Stimulated activated naive CD8-positive, alpha-beta T cell treated with anti-CD3 and anti-CD28 coated beads, Interleukin-15, amount 100 ng/mL, for 72 hours (primary cell): ENCODE measurements around the gene DNAAF9.

Source experiments
- ATAC-seq: fragments of 150-1000 bp; cut with Tn5 transposase; 2 replicates; pipeline ENCODE4 v1.10.0; 2021; ENCODE audit warnings: mild to moderate bottlenecking, moderate library complexity
- DNase-seq, 2 donors: peaks; one replicate each; pipeline ENCODE4 v3.0.0; 2021 to 2022
- H3K27ac Mint-ChIP-seq, 2 donors: one replicate each; pipeline ENCODE4 v1.8.0; 2022; ENCODE audit warnings: mild to moderate bottlenecking in 2 of 2, mixed read lengths in 2 of 2, moderate library complexity in 2 of 2
- H3K27me3 Mint-ChIP-seq: one replicate; pipeline ENCODE4 v1.8.0; 2022; ENCODE audit warnings: mixed read lengths
- H3K4me1 Mint-ChIP-seq: one replicate; pipeline ENCODE4 v1.8.0; 2022; ENCODE audit warnings: mild to moderate bottlenecking, mixed read lengths
- H3K4me3 Mint-ChIP-seq, 2 donors: one replicate each; pipeline ENCODE4 v1.8.0; 2022; ENCODE audit warnings: mild to moderate bottlenecking in 2 of 2, mixed read lengths in 2 of 2, moderate library complexity in 1 of 2
- H3K9me3 Mint-ChIP-seq, 2 donors: one replicate each; pipeline ENCODE4 v1.8.0; 2022; ENCODE audit warnings: mixed read lengths in 2 of 2

DNAAF9 gene

GRCh38 chr20:3400260-3401155 lies 7.0 kb downstream of the DNAAF9 start:
- Mint-ChIP-seq H3K4me1 (peaks cover 7% of the 10 kb centered on the region), H3K27ac (no peak overlapping the region), H3K27me3 (no peaks in the 10 kb centered on the region), H3K4me3 (no peak overlapping the region), H3K9me3 (peaks cover 5 to 7% of the 10 kb centered on the region in 2 donors)
- ATAC-seq (no peak), DNase-seq (no peak)

GRCh38 chr20:3398681-3399252 lies 8.7 kb downstream of the DNAAF9 start:
- no peak overlapping the region for H3K4me3 Mint-ChIP-seq
- DNase-seq (no peak), ATAC-seq (no peak)
- no peak overlapping the region for H3K27ac Mint-ChIP-seq
- no peaks in the 10 kb centered on the region for H3K4me1 Mint-ChIP-seq
- H3K9me3 Mint-ChIP-seq, result peaks cover 5 to 7% of the 10 kb centered on the region in 2 donors
- no peaks in the 10 kb centered on the region for H3K27me3 Mint-ChIP-seq

GRCh38 chr20:3396492-3396891 lies 11.0 kb downstream of the DNAAF9 start:
- ATAC-seq, result no peak
- Mint-ChIP-seq H3K4me3 (no peak overlapping the region), H3K9me3 (peaks cover 5 to 7% of the 10 kb centered on the region in 2 donors), H3K27me3 (no peaks in the 10 kb centered on the region), H3K27ac (no peak overlapping the region), H3K4me1 (no peaks in the 10 kb centered on the region)
- no peak for DNase-seq

DNA sequence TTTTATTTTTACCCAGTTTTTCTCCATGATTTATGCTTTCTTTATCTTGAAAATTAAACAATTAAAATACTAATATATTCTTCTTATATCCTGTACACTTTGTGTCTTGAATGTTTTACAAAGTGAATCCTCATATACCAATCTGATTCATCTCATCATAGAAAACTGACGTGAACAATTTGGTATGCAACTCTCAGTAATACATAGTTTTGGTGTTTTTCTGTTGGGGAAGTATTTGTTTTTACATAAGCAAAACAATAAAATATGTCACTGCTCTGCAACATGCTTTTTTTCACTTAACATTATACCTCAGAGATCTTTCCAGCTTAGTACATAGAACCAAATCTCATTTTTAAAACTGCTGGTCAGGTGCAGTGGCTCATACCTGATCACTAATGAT lies 14.7 kb downstream of the DNAAF9 start:
- Mint-ChIP-seq H3K27me3 (no peaks in the 10 kb centered on the region), H3K9me3 (peaks cover 5 to 7% of the 10 kb centered on the region in 2 donors), H3K4me3 (no peak overlapping the region), H3K4me1 (no peaks in the 10 kb centered on the region), H3K27ac (no peak overlapping the region)
- DNase-seq (no peak), ATAC-seq (no peak)

DNA sequence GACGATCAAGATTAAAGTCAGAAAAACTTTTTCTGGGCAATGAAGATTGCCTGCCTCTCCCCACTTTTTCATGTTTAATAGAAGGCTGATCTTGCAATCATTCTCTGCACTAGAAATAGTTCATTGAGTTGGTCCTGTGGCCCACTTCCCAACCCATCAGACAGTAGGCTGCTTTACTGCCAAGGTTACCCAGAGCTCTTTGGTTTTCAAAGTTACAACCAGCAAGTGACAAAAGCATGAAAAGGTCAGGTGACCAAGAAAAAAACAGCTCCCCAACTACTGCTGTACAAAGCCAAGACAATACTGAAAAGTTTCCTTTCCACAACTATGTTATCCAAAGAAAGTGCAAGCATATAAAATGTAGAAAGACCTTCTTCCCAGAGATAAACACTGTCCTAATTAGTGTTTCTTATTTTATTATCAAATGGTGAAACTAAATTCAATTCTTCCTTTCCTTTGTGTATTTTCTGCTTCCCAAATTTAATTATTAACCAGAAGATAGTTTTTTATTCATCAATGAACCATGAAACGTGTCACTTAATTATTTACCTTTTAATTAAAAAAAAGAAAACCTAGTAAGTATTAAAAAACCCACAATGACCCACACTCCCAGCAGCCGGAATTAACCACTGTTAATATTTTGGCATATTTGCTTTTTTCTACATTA lies 16.6 kb downstream of the DNAAF9 start:
- H3K4me3 Mint-ChIP-seq, result no peak overlapping the region
- H3K27ac Mint-ChIP-seq, result no peak overlapping the region
- no peak for ATAC-seq

GRCh38 chr20:3383878-3384495 lies 23.5 kb downstream of the DNAAF9 start:
- peak overlapping the region; percentile 28 to 32 for H3K4me3 Mint-ChIP-seq
- peak; percentile 99 for ATAC-seq
- H3K9me3 Mint-ChIP-seq, result peaks cover 0 to 9% of the 10 kb centered on the region in 2 donors
- DNase-seq, result peak; percentile 14 to 75
- H3K4me1 Mint-ChIP-seq, result peaks cover 19% of the 10 kb centered on the region
- peak overlapping the region; percentile 85 to 87 for H3K27ac Mint-ChIP-seq
- no peaks in the 10 kb centered on the region for H3K27me3 Mint-ChIP-seq

More for the DNA sequence above, 16.6 kb downstream of the DNAAF9 start:
- DNase-seq, result no peak
- no peaks in the 10 kb centered on the region for H3K9me3 Mint-ChIP-seq
- H3K4me1 Mint-ChIP-seq, result no peaks in the 10 kb centered on the region
- no peaks in the 10 kb centered on the region for H3K27me3 Mint-ChIP-seq

GRCh38 chr20:3382836-3383235 lies 24.6 kb downstream of the DNAAF9 start:
- Mint-ChIP-seq H3K27me3 (no peaks in the 10 kb centered on the region), H3K9me3 (peaks cover 0 to 9% of the 10 kb centered on the region in 2 donors), H3K27ac (peak overlapping the region in 1 of 2 donors; percentile 89), H3K4me1 (peaks cover 19% of the 10 kb centered on the region), H3K4me3 (no peak overlapping the region)
- DNase-seq, result no peak
- no peak for ATAC-seq

GRCh38 chr20:3380228-3381070 lies 27.0 kb downstream of the DNAAF9 start:
- H3K4me3 Mint-ChIP-seq, result no peak overlapping the region
- ATAC-seq, result no peak
- peaks cover 19% of the 10 kb centered on the region for H3K4me1 Mint-ChIP-seq
- DNase-seq, result no peak
- H3K9me3 Mint-ChIP-seq, result peaks cover 0 to 9% of the 10 kb centered on the region in 2 donors
- H3K27ac Mint-ChIP-seq, result no peak overlapping the region
- no peaks in the 10 kb centered on the region for H3K27me3 Mint-ChIP-seq

DNA sequence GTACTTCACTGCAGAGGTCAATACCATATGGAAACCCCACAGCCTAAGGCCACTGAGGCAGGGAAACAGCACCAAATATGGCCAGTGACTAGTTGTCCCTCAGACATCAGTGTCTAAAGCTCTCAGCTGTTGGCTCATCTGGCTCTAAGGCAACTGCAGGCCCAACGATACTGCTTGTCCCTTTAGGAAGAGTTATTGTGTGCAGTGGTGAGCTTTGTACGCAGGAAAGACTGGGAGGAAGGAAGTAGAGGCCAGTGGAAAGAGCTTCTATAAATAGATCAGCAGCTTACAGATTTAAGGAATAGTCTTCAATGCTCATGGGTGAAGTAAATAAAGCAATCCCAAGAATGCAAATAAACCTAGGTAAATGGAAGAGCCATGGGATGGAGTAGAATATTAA lies 29.3 kb downstream of the DNAAF9 start:
- DNase-seq (no peak), ATAC-seq (no peak)
- no peaks in the 10 kb centered on the region for H3K27me3 Mint-ChIP-seq
- no peaks in the 10 kb centered on the region for H3K9me3 Mint-ChIP-seq
- no peak overlapping the region for H3K27ac Mint-ChIP-seq
- H3K4me1 Mint-ChIP-seq, result no peaks in the 10 kb centered on the region
- no peak overlapping the region for H3K4me3 Mint-ChIP-seq

DNA sequence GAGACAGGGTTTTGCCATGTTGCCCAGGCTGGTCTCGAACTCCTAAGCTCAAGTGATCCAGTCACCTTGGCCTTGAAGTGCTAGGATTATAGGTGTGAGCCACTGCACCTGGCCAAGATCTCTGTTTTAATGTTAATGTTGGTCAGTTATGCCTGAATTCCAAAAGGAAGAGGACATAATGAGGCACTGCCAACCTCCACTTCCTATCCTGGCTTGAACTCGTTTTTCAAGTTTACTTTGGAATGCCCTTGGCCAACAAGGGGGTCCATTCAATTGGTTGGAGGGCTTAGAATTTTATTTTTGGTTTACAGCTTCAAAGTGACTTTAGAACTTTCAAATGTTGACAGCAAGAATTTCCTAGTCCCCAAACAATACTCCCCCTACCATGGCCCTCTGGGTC lies 29.8 kb downstream of the DNAAF9 start:
- Mint-ChIP-seq H3K27me3 (no peaks in the 10 kb centered on the region), H3K27ac (no peak overlapping the region), H3K4me1 (no peaks in the 10 kb centered on the region), H3K4me3 (no peak overlapping the region), H3K9me3 (no peaks in the 10 kb centered on the region)
- no peak for DNase-seq
- no peak for ATAC-seq

DNA sequence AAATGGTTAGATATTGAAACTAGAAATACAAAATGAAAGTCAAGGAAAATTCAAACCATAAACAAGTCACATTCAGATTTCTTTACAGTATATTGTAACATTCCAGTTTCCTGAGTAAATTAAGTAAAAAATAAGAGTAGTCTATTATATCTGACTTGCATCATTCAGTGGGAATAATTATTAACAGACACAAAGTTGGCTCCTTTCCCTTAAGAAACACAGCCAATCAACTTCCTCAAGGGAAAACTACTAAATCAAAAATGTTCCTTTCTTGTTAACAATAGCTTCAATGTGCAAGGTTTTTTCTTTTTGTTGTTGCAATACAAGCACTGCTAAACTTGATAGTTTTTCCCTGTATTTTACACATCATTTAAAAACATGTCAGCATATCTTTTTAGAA lies 33.2 kb downstream of the DNAAF9 start:
- ATAC-seq, result no peak
- Mint-ChIP-seq H3K4me3 (no peak overlapping the region), H3K9me3 (no peaks in the 10 kb centered on the region), H3K4me1 (no peaks in the 10 kb centered on the region), H3K27me3 (no peaks in the 10 kb centered on the region), H3K27ac (no peak overlapping the region)
- no peak for DNase-seq

GRCh38 chr20:3371754-3372153 lies 35.7 kb downstream of the DNAAF9 start:
- Mint-ChIP-seq H3K4me3 (no peak overlapping the region), H3K9me3 (no peaks in the 10 kb centered on the region), H3K27me3 (no peaks in the 10 kb centered on the region), H3K27ac (no peak overlapping the region), H3K4me1 (peaks cover 5% of the 10 kb centered on the region)
- no peak for DNase-seq
- ATAC-seq, result no peak

DNA sequence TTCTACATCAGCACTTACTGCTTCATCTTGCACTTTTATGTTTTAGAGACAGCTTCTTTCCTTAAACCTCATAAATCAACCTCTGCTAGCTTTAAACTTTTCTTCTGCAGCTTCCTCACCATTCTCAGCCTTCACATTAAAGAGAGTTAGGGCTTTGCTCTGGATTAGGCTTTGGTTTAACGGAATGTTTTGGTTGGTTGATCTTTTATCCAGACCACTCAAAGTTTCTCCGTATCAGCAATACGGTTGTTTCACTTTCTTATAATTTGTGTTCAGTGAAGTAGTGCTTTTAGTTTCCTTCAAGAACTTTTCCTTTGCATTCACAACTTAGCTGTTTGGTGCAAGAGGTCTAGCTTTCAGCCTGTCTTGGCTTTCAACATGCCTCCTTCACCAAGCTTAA lies 40.4 kb downstream of the DNAAF9 start:
- H3K27me3 Mint-ChIP-seq, result no peaks in the 10 kb centered on the region
- DNase-seq, result no peak
- H3K27ac Mint-ChIP-seq, result peak overlapping the region in 1 of 2 donors; percentile 29
- no peak for ATAC-seq
- peaks cover 5% of the 10 kb centered on the region for H3K4me1 Mint-ChIP-seq
- no peak overlapping the region for H3K4me3 Mint-ChIP-seq
- H3K9me3 Mint-ChIP-seq, result no peaks in the 10 kb centered on the region

DNA sequence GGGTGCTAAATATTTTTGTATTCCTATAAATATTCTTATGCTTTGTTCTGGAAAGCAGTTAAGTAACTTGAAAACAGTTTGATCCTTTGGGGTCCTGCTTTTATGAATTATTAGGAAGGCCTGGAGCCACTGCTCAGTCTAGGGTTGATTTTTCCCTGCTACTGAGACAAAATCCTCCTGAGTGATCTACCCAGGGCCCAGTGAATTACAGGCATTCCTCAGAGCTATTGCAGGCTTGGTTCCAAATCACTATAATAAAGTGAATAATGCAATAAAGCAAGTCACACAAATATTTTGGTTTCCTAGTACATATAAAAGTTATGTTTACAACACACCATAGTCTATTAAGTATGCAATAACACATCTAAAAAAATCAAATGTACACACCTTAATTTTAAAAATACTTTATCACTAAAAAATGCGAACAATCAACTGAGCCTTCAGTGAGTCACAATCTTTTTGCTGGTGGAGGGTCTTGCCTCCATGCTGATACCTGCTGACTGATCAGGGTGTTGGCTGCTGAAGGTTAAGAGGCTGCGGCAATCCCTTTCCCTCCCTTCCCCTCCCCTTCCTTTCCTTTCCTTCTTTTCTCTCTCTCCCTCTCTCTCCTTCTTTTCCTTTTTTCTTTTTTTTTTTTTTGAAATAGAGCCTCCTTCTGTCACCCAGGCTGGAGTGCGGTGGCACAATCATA lies 43.0 kb downstream of the DNAAF9 start:
- DNase-seq, result no peak
- ATAC-seq, result no peak
- Mint-ChIP-seq H3K4me3 (no peak overlapping the region), H3K27ac (peak overlapping the region in 1 of 2 donors; percentile 86), H3K9me3 (no peaks in the 10 kb centered on the region), H3K4me1 (peaks cover 5% of the 10 kb centered on the region), H3K27me3 (no peaks in the 10 kb centered on the region)
